Parathyroid adenoma (tissue), 2 donors: ENCODE data around the gene SET.
A peak's percentile ranks its signal among the peaks of the same experiment; 100 is the strongest.

Experiments used
- H2AFZ ChIP-seq: fragments of 300-600 bp; sonication (generic); one replicate; pipeline ENCODE4 v1.7.0; 2017; ENCODE audit warnings: antibody characterized with exemption, mild to moderate bottlenecking
- H3K27ac ChIP-seq: fragments of 300-600 bp; sonication (generic); one replicate; pipeline ENCODE4 v1.7.0; 2017
- H3K27me3 ChIP-seq: fragments of 300-600 bp; sonication (generic); one replicate; pipeline ENCODE4 v1.7.0; 2017; ENCODE audit warnings: low read length; ENCODE audit not compliant: control insufficient read depth, insufficient read depth
- H3K36me3 ChIP-seq: fragments of 300-600 bp; sonication (generic); one replicate; pipeline ENCODE4 v1.7.0; 2017; ENCODE audit warnings: low read length; ENCODE audit not compliant: control insufficient read depth, insufficient read depth
- H3K4me1 ChIP-seq: fragments of 300-600 bp; sonication (generic); one replicate; pipeline ENCODE4 v1.7.0; 2017; ENCODE audit warnings: control low read depth
- H3K4me2 ChIP-seq: fragments of 300-600 bp; sonication (generic); one replicate; pipeline ENCODE4 v1.7.0; 2017; ENCODE audit warnings: low read length
- H3K4me3 ChIP-seq: fragments of 300-600 bp; sonication (generic); one replicate; pipeline ENCODE4 v1.7.0; 2017; ENCODE audit warnings: low read depth, low read length
- H3K79me2 ChIP-seq: fragments of 300-600 bp; sonication (generic); one replicate; pipeline ENCODE4 v1.7.0; 2017; ENCODE audit warnings: control low read depth
- H3K9ac ChIP-seq: fragments of 300-600 bp; sonication (generic); one replicate; pipeline ENCODE4 v1.7.0; 2017; ENCODE audit warnings: mild to moderate bottlenecking
- H3K9me3 ChIP-seq: fragments of 300-600 bp; sonication (generic); one replicate; pipeline ENCODE4 v1.7.0; 2017; ENCODE audit warnings: low read length; ENCODE audit not compliant: control insufficient read depth
- TF ChIP-seq, protein P1 (sequence below): fragments of 300-600 bp; sonication (generic); IDR thresholded peaks from one replicate; pipeline ENCODE4 v1.7.0; 2017; ENCODE audit warnings: antibody characterized with exemption, mild to moderate bottlenecking
- donor health status: primary hyperparathyroidism.

The SET gene

DNA sequence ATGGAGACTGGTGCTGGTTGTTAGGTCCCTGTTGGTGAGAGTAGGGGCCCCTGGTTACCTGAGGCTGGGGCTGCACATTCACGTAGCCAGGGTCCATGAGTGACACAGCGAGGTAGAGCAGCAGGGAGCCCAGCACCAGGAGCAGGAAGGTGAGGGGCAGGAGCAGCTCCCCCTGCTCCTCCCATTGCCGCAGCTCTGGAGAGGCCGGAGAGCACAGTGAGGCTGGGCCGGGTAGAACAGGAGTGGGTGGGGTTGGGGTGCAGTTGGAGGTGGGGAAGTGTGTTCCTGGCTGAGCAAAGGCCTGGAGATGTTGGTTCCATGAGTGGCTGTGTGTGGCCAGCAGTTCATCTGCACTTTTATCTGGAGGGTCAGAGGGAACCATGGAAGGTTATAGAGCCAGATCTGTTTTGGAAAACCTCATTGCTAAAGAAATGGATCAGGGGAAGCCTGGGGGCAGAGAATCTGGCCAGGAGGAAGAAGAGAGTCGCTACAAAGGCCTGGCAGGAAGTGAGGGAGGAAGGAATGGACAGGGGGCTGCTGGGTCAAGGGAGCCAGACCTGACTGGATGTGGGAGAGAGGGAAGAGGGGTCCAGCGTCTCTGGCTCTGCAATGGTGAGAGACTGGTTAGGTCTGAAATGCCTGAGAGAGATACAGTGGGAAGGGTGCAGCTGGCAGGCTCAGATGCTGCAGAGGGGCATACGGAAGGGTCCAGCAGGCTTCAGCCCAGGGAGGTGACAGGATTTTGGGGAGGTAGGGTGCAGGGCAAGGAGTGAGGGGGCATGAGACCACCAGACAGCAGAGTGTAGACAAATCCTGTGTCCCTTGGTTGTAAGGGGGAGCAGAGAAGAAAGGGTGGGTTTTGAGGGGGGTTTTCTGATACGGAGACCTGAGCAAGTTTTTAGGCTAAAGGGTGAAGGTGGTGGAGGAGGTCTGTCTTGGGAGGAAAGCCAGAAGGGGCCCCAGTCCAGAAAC is 33.6 kb downstream of the SET start:
- H3K4me1 ChIP-seq = peaks cover 5% of the 10 kb centered on the region
- TF ChIP-seq, protein P1, sequence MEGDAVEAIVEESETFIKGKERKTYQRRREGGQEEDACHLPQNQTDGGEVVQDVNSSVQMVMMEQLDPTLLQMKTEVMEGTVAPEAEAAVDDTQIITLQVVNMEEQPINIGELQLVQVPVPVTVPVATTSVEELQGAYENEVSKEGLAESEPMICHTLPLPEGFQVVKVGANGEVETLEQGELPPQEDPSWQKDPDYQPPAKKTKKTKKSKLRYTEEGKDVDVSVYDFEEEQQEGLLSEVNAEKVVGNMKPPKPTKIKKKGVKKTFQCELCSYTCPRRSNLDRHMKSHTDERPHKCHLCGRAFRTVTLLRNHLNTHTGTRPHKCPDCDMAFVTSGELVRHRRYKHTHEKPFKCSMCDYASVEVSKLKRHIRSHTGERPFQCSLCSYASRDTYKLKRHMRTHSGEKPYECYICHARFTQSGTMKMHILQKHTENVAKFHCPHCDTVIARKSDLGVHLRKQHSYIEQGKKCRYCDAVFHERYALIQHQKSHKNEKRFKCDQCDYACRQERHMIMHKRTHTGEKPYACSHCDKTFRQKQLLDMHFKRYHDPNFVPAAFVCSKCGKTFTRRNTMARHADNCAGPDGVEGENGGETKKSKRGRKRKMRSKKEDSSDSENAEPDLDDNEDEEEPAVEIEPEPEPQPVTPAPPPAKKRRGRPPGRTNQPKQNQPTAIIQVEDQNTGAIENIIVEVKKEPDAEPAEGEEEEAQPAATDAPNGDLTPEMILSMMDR = no peak
- H3K4me3 ChIP-seq = no peak overlapping the region
- H3K4me2 ChIP-seq = no peak overlapping the region
- H3K27me3 ChIP-seq = no peaks in the 10 kb centered on the region
- H3K9ac ChIP-seq = no peak overlapping the region
- H2AFZ ChIP-seq = no peak overlapping the region
- H3K36me3 ChIP-seq = no peaks in the 10 kb centered on the region
- H3K79me2 ChIP-seq = no peaks in the 10 kb centered on the region
- no peak overlapping the region for H3K27ac ChIP-seq
- no peaks in the 10 kb centered on the region for H3K9me3 ChIP-seq

DNA sequence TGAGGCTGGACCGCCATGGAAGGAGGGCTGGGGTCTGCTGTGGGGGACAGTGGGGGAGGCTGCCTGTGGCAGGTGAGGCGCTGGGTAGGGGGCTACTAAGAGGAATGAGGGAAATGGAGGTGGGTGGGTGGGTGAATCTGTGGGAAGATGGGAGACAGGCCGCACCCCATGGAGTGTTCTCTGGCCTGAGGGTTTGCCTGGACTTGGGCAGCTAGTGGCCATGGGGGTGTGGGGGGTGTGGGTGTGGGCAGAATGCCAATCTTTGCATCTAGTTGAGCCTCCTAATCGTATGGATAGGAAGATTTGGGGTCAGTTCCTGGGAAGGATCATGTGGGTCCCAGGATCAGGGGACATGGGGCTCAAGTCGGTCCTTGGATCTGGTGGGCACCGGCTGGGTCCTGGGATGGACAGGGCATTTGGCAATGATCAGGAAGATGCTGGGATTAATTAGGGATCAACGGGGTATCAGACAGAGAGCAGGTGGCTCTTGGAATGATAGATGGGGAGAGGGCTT is 34.4 kb downstream of the SET start:
- Histone ChIP-seq H3K9me3 (no peaks in the 10 kb centered on the region), H3K4me2 (peak overlapping the region; percentile 96), H3K27me3 (no peaks in the 10 kb centered on the region), H3K79me2 (no peaks in the 10 kb centered on the region), H3K4me3 (peak overlapping the region; percentile 83), H3K36me3 (no peaks in the 10 kb centered on the region), H3K9ac (no peak overlapping the region), H3K4me1 (peaks cover 5% of the 10 kb centered on the region), H2AFZ (peak overlapping the region; percentile 72), H3K27ac (no peak overlapping the region)
- TF ChIP-seq, protein P1 = no peak

DNA sequence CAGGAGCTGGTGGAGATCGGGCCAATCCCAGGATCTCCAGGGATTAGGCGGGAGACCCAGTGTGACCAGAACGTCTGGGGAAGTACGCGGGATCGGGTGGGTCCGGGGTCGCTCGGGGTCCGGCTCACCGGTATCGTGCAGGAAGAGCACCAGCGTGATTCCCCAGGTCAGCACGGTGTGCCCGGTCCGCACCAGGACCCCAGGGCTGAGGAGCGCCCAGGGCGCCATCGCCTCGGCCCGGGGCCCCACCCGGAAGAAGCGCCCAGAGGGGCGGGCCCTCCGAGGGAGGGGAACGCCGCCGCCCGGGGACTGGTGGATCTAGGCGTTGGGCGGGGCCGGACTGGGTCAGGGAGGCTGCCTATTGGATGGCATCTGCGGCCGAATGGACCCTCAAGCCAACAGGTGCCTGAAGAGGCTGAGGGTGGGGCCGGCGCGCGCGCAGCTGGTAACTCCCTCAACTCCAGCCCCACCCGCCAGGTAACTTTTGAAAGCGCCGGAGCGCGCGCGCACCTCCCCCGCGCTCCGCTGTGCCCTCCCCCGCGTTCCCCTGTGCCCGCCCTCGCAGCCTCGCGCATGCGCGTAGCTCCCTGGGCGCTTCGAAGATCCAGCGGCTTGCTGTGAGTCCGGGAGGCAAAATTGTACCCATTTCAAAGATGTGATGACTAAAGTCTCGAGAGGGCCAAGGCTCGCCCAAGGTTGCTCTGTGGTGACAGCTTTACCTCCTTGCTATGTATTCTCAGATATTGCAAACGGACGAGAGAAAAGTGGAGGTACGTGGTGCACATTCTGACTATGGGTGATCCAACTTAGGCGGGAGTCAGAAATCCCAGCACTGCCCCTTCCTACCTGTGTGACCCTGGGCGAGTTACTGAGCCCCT is 35.1 kb downstream of the SET start, which contains the start of gene ZDHHC12:
TSS of gene ZDHHC12 (minus strand) at position 262 of the 878 bp plus-strand sequence. CDS start at position 228, 34 bp downstream.
- peak within 1 kb of the TSS; percentile 96 for H3K4me2 ChIP-seq
- H2AFZ ChIP-seq = peak within 1 kb of the TSS; percentile 72
- peak within 1 kb of the TSS; percentile 83 for H3K4me3 ChIP-seq
- H3K36me3 ChIP-seq = no peaks in the 10 kb centered on the region
- TF ChIP-seq, protein P1 = no peak
- no peaks in the 10 kb centered on the region for H3K9me3 ChIP-seq
- H3K27ac ChIP-seq = peak within 1 kb of the TSS; percentile 56
- H3K79me2 ChIP-seq = no peaks in the 10 kb centered on the region
- H3K9ac ChIP-seq = no peak within 1 kb of the TSS
- no peaks in the 10 kb centered on the region for H3K27me3 ChIP-seq
- H3K4me1 ChIP-seq = peaks cover 5% of the 10 kb centered on the region

GRCh38 chr9:128724744-128725211 is 35.8 kb downstream of the SET start:
- Histone ChIP-seq H3K27ac (peak overlapping the region; percentile 56), H3K9me3 (no peaks in the 10 kb centered on the region), H3K4me2 (peak overlapping the region; percentile 57), H2AFZ (peak overlapping the region; percentile 56), H3K9ac (no peak overlapping the region), H3K4me1 (peaks cover 5% of the 10 kb centered on the region), H3K27me3 (no peaks in the 10 kb centered on the region), H3K79me2 (no peaks in the 10 kb centered on the region), H3K4me3 (peak overlapping the region; percentile 83), H3K36me3 (no peaks in the 10 kb centered on the region)
- TF ChIP-seq, protein P1 = no peak
